GM12891 (cell line): ENCODE results near the gene DST.

Experiments
- PAX5 ChIP-seq: IDR thresholded peaks from 2 replicates; pipeline ENCODE4 v1.6.1; 2011; ENCODE audit warnings: low read length, moderate library complexity, mild to moderate bottlenecking; ENCODE audit not compliant: insufficient read depth, severe bottlenecking
- POLR2A ChIP-seq: IDR thresholded peaks from 2 replicates; pipeline ENCODE4 v1.6.1; 2011; ENCODE audit warnings: low read depth, low read length, control low read depth
- POLR2AphosphoS5 ChIP-seq: IDR thresholded peaks from 2 replicates; pipeline ENCODE4 v1.6.1; 2011; ENCODE audit warnings: low read depth, low read length, control low read depth
- POU2F2 ChIP-seq: IDR thresholded peaks from 2 replicates; pipeline ENCODE4 v1.6.1; 2011; ENCODE audit warnings: low read depth, mild to moderate bottlenecking, control low read depth, low read length, moderate library complexity
- TAF1 ChIP-seq: IDR thresholded peaks from 2 replicates; pipeline ENCODE4 v1.6.1; 2011; ENCODE audit warnings: low read depth, low read length, control low read depth

GRCh38 chr6:56515081-56515905, 127.4 kb downstream of the DST start:
- TF ChIP-seq POLR2A: no peak
- no peak for TF ChIP-seq POLR2AphosphoS5
- no peak for TF ChIP-seq TAF1
- TF ChIP-seq PAX5: no peak
- TF ChIP-seq POU2F2: no peak
